GM12873 (cell line): Measurements from ENCODE around the gene OBSL1.

ENCODE experiments used
- TF ChIP-seq, protein P1 (sequence below): IDR thresholded peaks from 2 replicates; pipeline ENCODE4 v1.5.1; 2012; ENCODE audit warnings: low read depth, mild to moderate bottlenecking, moderate library complexity, low read length, control low read depth; ENCODE audit not compliant: insufficient read depth; ENCODE audit errors: missing control alignments

The OBSL1 gene

DNA sequence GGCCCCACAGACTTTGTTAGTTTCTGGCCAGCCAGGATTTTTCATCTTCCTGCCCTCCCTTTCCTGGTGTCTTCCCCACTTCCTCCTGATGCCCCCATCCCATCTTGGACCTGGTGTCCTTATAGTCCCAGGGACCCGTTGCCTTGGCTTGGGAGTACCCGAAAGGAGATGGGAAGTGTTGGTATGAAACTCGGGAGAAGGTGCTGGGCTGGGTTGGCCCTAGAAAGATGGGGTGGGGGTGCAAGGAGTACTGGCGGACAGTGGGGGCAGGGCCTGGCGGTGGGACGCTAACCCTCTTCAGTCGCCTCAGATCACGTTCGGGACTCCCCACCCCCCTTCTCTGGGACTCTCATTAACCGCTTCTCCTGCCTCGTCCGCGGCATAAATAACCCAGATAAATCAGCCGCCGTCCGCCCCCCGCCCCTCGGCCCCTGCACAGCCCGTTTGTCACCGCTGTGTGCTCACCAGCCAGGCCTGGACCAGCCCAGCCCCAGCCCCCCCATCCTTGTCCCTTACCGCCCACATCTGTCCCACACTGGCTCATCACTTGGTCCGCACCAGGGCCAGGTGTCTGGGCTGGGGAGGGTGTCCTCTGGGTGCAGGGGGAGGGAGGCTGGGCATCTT lies 60.7 kb downstream of the OBSL1 start:
- TF ChIP-seq, protein P1, sequence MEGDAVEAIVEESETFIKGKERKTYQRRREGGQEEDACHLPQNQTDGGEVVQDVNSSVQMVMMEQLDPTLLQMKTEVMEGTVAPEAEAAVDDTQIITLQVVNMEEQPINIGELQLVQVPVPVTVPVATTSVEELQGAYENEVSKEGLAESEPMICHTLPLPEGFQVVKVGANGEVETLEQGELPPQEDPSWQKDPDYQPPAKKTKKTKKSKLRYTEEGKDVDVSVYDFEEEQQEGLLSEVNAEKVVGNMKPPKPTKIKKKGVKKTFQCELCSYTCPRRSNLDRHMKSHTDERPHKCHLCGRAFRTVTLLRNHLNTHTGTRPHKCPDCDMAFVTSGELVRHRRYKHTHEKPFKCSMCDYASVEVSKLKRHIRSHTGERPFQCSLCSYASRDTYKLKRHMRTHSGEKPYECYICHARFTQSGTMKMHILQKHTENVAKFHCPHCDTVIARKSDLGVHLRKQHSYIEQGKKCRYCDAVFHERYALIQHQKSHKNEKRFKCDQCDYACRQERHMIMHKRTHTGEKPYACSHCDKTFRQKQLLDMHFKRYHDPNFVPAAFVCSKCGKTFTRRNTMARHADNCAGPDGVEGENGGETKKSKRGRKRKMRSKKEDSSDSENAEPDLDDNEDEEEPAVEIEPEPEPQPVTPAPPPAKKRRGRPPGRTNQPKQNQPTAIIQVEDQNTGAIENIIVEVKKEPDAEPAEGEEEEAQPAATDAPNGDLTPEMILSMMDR: no peak

DNA sequence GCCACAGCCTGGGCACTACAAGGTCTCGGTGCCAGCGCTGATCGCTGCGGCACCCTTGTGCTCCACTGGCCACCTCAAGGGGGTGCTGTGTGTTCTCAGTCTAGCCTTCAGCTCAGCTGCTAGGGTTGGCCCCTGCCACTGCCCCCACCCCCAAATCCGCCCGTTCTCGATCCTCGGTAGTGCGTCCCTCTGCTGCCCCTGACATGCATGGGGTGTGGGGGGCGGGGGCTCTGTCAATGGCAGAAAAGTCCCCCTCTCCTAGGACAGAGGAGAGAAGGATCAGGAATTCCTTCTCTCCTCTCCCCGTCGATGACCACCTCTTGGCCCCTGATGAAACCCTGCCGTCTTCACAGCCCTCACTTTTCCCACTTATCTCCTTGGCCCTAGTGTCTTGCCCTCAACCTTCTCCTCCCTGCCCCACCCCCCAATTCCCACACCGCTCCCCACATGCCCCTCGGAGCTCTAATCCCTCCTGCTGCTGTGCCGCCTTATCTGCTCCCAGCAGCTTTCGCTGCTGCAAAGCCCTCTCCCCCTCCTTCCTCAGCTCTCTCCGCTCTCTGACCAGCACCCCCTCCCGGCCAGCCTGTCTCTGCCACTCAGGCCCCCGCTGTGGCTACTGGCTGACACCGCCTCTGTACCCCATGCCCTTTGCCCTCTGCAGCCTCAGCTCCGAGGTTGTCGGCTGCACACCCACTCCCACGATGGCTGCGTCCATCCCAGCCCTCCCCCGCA lies 61.4 kb downstream of the OBSL1 start:
- TF ChIP-seq, protein P1: peak; percentile 81

DNA sequence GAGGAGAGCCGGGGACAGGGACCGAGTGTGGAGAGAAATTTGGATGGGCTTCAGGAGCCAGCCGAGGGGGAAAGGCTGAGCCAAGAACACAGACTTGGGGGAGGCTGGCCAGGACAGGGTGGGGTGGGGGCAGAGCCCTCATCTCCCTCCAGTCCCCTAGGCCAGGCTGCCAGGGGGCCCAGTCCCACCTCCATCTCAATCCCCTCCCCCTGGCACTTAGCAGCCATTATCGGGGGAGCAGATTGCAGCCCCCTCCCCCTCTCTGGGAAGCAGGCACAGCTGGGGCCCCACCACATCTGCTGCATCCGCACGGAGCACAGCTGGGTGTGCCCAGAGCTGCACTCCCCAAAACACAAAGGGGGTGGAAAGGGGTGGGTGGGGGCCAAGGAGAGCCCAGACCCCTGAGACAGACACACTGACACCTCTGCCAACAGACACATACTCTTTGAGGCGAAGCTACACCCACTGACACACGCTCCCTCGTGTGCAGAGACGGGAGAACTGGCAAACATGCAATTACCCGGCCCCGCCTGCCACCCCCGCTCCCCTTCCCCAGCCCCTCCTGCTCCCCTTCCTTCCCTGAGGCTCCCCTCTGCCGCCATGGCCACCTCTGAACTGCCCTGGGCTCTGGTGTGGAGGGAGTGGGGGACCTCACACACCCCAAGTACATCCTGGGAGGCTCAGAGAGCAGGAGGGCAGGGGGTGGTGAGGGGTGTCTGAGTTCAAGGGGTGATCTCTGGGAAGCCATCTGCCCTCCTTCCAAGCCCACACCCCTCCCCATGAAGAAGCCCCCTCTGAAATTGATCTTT lies 62.2 kb downstream of the OBSL1 start:
- TF ChIP-seq, protein P1: no peak

DNA sequence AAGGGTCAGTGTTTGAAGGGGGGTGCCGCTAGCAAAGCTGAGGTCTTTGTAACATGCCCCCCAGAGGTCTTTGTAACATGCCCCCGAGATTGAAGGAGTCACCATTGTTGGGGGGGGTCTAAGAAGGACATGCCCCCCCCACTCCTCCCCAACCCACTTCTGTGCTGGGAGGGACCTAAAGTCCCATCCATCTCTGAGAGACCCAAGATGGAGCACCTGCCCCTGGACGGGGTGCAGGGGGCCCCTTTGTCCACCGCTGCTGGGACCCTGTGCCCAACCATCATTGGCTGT lies 63.0 kb downstream of the OBSL1 start:
- TF ChIP-seq, protein P1: no peak

DNA sequence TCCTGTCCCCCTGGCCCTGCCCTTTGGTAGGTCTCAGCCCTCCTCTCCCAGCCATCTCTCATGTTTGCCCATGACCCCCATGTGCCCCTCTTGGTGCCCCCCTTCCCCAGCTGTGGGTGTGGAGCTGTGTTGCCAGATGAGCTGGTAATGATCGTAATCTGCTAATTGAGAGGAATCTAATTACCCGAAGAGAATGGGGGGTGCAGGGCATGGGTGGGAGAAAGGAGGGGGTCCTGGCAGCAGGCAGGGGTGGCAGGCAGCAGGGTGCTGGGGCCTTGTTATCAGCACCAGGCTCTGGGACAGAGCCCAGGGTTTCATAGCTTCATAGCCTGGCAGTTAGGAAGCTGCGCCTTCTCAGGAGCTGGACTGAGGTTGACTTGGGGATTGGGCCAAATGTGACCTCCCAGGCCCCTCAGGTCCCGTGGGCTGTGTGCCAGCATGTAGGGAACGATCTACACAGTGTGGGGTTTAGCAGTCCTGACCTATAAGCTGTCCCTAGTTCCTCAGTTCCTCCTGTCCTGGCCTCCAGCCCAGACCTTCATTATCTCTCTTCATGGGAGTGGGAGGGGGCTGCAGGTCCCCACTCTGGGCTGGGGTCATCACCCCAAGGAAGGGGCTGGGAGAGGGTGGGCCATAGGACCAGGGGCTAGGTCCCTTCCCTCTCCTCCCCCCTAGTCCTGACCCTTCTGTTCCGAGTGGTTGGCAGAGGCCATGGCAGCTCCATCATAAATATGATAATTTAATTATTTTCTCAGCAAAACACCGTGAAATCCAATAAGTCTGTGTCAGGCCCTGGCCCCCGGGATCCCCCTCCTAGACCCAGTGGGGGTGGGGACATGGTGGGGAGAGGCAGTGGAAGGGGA lies 63.5 kb downstream of the OBSL1 start:
- TF ChIP-seq, protein P1: no peak

DNA sequence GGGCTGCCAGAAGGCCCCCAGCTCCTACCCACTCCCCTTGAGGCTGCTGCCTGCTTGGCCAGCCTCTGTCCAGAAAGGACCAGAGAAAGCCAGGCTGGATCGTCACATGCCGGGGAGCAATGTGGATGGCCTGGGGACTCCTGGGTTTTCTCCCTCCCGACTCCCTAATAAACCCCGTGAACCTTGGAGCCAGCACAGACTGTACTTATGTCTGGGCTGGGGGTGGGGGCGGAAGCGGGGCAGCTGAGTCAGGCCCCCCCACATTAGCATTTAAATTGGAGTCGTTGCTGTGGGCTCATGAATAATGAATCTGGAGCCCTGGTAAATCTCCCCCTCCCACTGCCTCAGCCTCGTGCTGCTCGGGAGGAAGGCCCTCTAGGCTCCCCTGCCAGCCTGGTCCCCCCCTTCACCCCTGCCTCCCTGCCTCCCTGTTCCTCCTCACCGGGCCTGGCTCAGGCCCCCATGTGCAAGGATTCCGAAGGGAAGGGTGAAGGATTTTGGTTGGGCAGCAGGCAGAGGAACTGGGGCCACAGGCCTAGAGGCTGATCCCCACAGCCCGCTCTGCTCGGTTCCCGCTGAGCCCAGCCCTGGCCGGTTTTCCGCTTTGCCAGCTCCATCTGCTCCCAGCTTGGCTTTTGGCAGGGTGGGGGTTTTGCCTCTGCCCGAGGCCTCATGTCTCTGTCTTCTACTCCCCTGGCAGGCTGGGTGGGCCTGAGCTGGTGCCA lies 64.4 kb downstream of the OBSL1 start:
- TF ChIP-seq, protein P1: no peak
